Nephron progenitor cell (in vitro differentiated cells): ENCODE results near the gene SHISA6.

ENCODE experiments used
- DNase-seq: peaks from one replicate; pipeline ENCODE4 v3.0.0; 2021
- H3K27ac Mint-ChIP-seq: 2 replicates; pipeline ENCODE4 v1.8.0; 2021; ENCODE audit warnings: mild to moderate bottlenecking, moderate library complexity, mixed read lengths
- H3K27me3 Mint-ChIP-seq: 2 replicates; pipeline ENCODE4 v1.8.0; 2021; ENCODE audit warnings: mild to moderate bottlenecking, low read depth, mixed read lengths; ENCODE audit not compliant: poor library complexity
- H3K36me3 Mint-ChIP-seq: 2 replicates; pipeline ENCODE4 v1.8.0; 2021; ENCODE audit warnings: low read depth, mixed read lengths
- H3K4me1 Mint-ChIP-seq: 2 replicates; pipeline ENCODE4 v1.8.0; 2021; ENCODE audit warnings: mixed read lengths
- H3K4me3 Mint-ChIP-seq: 2 replicates; pipeline ENCODE4 v1.8.0; 2021; ENCODE audit warnings: mild to moderate bottlenecking, moderate library complexity, mixed read lengths
- H3K9me3 Mint-ChIP-seq: 2 replicates; pipeline ENCODE4 v1.8.0; 2021; ENCODE audit warnings: mild to moderate bottlenecking, moderate library complexity, mixed read lengths
- CTCF ChIP-seq: fragments of 200-600 bp; sonication (generic); IDR thresholded peaks from 2 replicates; pipeline ENCODE4 v1.5.0; 2021; ENCODE audit warnings: antibody characterized with exemption

SHISA6 gene

GRCh38 chr17:11330006-11330405 is 89.0 kb downstream of the SHISA6 start:
- H3K36me3 Mint-ChIP-seq: no peaks in the 10 kb centered on the region
- DNase-seq: no peak
- H3K27me3 Mint-ChIP-seq: no peaks in the 10 kb centered on the region
- H3K4me1 Mint-ChIP-seq: peaks cover 51% of the 10 kb centered on the region
- no peak overlapping the region for H3K27ac Mint-ChIP-seq
- no peak for TF ChIP-seq CTCF
- H3K4me3 Mint-ChIP-seq: no peak overlapping the region
- no peaks in the 10 kb centered on the region for H3K9me3 Mint-ChIP-seq

GRCh38 chr17:11330826-11331225 is 89.8 kb downstream of the SHISA6 start:
- peak; percentile 59 for DNase-seq
- Mint-ChIP-seq H3K9me3 (no peaks in the 10 kb centered on the region), H3K27me3 (no peaks in the 10 kb centered on the region), H3K4me3 (peak overlapping the region; percentile 18), H3K27ac (peak overlapping the region; percentile 80), H3K36me3 (no peaks in the 10 kb centered on the region), H3K4me1 (peaks cover 51% of the 10 kb centered on the region)
- TF ChIP-seq CTCF: no peak

- Mint-ChIP-seq H3K9me3 (no peaks in the 10 kb centered on the region), H3K36me3 (no peaks in the 10 kb centered on the region), H3K4me1 (peaks cover 55% of the 10 kb centered on the region), H3K4me3 (peak overlapping the region; percentile 59), H3K27ac (peak overlapping the region; percentile 30), H3K27me3 (no peaks in the 10 kb centered on the region)
- TF ChIP-seq CTCF: no peak
- peak; percentile 16 for DNase-seq
Observed at GRCh38 chr17:11331547-11332513, 90.8 kb downstream of the SHISA6 start.

GRCh38 chr17:11332706-11333105 is 91.7 kb downstream of the SHISA6 start:
- H3K27me3 Mint-ChIP-seq: no peaks in the 10 kb centered on the region
- TF ChIP-seq CTCF: no peak
- no peaks in the 10 kb centered on the region for H3K36me3 Mint-ChIP-seq
- DNase-seq: no peak
- peak overlapping the region; percentile 70 for H3K27ac Mint-ChIP-seq
- H3K9me3 Mint-ChIP-seq: no peaks in the 10 kb centered on the region
- peaks cover 56% of the 10 kb centered on the region for H3K4me1 Mint-ChIP-seq
- no peak overlapping the region for H3K4me3 Mint-ChIP-seq

- H3K4me3 Mint-ChIP-seq: no peak overlapping the region
- no peak for TF ChIP-seq CTCF
- H3K4me1 Mint-ChIP-seq: peaks cover 47% of the 10 kb centered on the region
- H3K27me3 Mint-ChIP-seq: no peaks in the 10 kb centered on the region
- no peak overlapping the region for H3K27ac Mint-ChIP-seq
- no peaks in the 10 kb centered on the region for H3K36me3 Mint-ChIP-seq
- no peaks in the 10 kb centered on the region for H3K9me3 Mint-ChIP-seq
- no peak for DNase-seq
Observed at GRCh38 chr17:11334493-11334892, 93.5 kb downstream of the SHISA6 start.

GRCh38 chr17:11336290-11336689 is 95.3 kb downstream of the SHISA6 start:
- Mint-ChIP-seq H3K4me3 (no peak overlapping the region), H3K36me3 (no peaks in the 10 kb centered on the region), H3K27ac (no peak overlapping the region), H3K27me3 (no peaks in the 10 kb centered on the region), H3K9me3 (no peaks in the 10 kb centered on the region), H3K4me1 (peaks cover 29% of the 10 kb centered on the region)
- TF ChIP-seq CTCF: no peak
- DNase-seq: no peak
